Measurements from ENCODE around the gene ADARB1.

Gene ADARB1

DNA sequence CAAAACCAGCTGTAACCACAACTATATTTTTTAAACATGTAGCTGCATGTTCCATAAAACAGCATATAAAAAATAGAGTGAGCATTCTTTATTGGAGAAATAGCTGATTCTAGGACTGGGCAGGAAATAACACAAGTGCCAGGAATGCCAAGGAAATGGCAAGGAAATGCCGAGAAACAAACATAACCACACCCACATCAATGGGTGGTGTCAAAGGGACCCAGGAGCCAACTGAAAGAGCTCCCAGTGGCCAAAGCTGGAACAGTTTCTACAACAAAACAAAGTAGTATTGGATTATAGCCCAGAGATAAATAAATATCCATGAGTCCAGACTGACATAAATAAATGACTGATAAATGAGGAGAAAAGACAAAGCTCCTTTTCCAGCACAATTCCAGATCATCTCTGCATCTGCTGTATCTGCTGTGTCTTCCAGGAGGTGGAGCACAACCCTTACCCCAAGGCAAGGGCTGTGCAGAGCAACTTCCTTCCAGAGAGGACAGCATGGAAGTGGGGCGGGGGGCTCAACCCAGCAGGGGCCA lies 28.1 kb downstream of the ADARB1 start:
- H3K27ac ChIP-seq, result peak overlapping the region; percentile 99
- TF ChIP-seq, protein P1, sequence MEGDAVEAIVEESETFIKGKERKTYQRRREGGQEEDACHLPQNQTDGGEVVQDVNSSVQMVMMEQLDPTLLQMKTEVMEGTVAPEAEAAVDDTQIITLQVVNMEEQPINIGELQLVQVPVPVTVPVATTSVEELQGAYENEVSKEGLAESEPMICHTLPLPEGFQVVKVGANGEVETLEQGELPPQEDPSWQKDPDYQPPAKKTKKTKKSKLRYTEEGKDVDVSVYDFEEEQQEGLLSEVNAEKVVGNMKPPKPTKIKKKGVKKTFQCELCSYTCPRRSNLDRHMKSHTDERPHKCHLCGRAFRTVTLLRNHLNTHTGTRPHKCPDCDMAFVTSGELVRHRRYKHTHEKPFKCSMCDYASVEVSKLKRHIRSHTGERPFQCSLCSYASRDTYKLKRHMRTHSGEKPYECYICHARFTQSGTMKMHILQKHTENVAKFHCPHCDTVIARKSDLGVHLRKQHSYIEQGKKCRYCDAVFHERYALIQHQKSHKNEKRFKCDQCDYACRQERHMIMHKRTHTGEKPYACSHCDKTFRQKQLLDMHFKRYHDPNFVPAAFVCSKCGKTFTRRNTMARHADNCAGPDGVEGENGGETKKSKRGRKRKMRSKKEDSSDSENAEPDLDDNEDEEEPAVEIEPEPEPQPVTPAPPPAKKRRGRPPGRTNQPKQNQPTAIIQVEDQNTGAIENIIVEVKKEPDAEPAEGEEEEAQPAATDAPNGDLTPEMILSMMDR (conservative IDR thresholded peaks at IDR 0.05), result peak; percentile 81

- H3K27ac ChIP-seq, result peak overlapping the region; percentile 99
- TF ChIP-seq, protein P1 (conservative IDR thresholded peaks at IDR 0.05), result no peak
These were observed 29.7 kb downstream of the ADARB1 start for GRCh38 chr21:45103971-45104520.

- TF ChIP-seq, protein P1 (conservative IDR thresholded peaks at IDR 0.05), result no peak
- peak overlapping the region; percentile 99 for H3K27ac ChIP-seq
These were observed 30.2 kb downstream of the ADARB1 start for GRCh38 chr21:45104560-45104959.

DNA sequence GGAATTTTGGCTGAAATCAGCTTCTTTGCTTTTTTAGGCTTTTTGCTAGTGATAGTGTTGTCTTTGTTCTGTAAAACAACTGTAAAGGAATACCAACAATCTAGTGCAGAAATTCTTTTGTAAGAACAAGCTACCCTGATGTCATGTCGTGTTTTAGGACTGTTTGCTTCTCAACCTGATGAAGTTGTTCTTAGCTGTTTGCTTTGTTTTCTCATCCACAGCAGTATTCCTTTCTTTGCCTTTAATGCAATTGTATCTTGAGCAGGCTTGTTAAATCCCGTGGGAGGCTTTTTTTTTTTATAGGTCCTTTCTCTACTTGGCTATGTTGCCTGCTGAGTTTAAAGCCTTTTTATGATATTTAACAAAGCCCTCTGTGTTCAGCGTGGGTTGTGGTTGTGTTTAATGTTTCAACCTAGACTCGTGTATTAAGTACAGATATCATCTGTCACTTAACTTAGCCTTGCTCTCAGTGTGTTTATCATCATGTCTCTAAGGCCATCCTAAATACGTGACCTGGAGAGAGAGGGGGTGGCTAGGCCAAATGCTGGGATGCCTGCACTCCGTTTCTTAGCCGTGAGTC lies 31.6 kb downstream of the ADARB1 start:
- H3K27ac ChIP-seq, result peak overlapping the region; percentile 99
- TF ChIP-seq, protein P1 (conservative IDR thresholded peaks at IDR 0.05), result no peak

DNA sequence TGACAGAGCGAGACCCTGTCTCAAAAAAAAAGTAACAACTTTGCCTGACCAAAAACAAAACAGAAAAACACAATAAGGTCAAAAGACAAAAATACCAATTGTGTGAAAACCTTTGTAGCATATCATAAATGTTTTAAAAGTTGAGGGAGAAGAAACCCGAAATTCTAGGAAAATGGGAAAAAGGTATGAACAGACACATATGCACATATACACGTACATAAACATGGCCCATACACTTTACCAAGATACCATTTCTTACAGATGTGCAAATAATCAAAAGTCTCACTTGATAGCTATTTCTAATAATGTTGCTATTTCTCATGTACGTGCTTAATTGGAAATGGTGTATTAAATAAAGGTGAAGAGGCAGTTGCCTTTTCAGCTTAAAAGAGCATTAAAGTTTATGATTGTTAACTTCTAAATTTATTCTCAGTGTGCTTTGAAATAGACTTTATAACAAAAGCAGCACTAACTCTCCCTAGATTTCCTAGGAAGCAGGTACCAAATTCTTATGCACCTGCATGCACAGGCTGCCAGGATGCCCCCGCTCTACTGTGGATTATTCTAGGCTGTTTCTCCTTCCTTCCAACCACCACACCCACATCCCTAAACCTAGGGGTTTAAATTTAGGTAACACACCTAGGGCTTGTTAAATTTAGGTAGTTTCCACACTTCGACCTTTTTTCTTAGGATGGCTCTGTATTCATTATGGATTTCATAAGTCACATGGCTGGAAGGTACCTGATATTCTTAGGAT lies 33.8 kb downstream of the ADARB1 start:
- peak overlapping the region; percentile 99 for H3K27ac ChIP-seq
- TF ChIP-seq, protein P1 (conservative IDR thresholded peaks at IDR 0.05), result no peak

DNA sequence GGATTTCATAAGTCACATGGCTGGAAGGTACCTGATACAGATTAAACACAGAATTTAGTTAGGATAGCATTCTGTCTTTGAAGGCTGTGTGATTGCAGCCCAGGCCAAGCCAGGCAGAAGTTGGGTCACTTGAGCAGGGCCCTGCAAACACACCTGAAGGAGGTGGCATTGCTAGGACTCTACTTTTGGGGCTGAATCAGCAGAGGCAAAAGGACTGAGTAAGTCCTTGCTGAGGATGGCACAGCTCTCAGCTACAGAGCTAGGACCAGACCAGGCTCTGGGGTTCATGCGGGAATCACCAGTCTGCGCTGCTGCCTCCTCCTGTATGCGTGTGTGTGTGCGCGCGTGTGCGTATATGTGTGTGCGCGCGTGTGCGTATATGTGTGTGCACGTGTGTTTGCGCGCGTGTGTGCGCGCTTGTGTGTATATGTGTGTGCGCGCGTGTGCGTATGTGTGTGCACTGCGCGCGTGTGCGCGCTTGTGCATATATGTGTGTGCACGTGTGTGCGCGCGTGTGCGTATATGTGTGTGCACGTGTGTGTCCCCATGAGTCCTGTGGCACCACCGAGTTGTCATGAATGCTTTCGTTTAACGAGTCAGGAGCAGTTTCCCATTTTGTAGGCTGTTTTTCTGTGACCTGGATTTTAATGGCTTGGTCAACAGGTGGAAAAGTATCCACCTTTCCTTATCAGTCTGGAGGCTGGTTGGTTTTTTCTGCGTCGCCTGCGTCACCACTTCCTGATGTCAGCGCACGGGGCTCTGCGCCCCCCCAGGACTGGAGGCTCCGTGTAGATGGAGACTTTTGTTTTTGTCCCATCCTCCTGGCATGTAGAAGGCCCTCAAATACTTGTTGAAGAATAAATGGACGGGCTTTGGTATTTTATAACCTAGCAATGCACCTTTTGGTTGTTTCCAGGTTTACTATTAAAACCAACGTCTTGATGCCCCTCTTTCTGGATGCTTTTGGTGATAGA lies 34.7 kb downstream of the ADARB1 start:
- H3K27ac ChIP-seq, result peak overlapping the region; percentile 99; the same call in 1 of the 2 replicates
- TF ChIP-seq, protein P1 (conservative IDR thresholded peaks at IDR 0.05), result no peak

Data from VCaP (cell line).